Middle frontal gyrus (tissue), 1 donor: Measurements from ENCODE around the gene MRPL20.

Source experiments
- DNase-seq: peaks from one replicate; pipeline ENCODE4 v3.0.0-alpha.2; 2015; ENCODE audit warnings: low spot score; ENCODE audit errors: extremely low spot score

The MRPL20 gene

DNA sequence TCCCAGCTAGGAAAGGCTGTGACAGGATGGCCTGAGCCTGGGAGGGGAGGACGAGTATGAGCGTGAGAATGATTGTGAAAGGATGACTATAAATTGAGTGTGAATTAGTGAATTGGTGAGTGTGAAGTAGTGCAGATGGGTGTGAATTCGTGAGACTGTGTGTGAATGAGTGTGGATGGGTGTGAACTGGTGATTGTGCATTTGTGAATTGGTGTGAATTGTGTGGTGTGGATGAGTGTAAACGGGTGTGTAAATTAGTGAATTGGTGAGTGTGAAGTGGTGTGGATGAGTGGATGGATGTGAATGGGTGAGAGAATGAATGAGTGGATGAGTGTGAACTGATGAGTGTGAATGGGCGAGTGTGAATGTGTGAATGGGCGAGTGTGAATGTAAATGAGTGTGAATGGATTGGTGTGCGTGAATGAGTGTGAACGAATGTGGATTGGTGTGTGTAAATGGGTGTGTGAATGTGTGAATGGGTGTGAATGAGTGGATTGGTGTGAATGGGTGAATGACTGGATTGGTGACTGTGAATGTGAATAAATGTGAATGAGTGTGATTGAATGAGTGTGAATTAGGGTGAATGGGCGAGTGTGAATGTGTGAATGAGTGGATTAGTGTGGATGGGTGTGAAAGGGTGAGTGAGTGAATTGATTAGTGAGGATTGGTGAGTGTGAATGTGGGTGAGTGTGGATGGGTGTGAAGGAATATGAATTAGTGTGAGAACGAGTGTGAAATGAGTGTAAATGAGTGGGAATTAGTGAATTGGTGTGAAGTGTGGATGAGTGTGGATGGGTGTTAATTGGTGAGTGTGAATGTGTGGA, 41.0 kb downstream of the MRPL20 start:
- no peak for DNase-seq

DNA sequence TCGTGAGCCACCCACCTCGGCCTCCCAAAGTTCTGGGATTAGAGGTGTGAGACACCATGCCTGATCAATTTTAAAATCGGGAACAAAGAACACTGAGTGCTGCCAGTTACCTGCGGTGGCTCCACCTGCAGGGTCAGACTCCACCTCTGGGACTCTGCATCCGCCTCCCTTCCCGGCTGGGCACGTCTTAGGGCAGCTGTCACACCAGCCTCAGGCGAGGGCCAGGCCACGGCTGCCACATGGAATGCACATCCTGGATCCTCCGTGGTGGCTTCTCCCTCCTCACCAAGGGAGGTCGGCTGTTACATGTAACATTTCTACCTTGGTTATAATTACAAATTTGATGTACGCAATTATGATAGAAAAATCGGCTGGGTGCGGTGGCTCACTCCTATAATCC, 42.8 kb downstream of the MRPL20 start:
- no peak for DNase-seq

DNA sequence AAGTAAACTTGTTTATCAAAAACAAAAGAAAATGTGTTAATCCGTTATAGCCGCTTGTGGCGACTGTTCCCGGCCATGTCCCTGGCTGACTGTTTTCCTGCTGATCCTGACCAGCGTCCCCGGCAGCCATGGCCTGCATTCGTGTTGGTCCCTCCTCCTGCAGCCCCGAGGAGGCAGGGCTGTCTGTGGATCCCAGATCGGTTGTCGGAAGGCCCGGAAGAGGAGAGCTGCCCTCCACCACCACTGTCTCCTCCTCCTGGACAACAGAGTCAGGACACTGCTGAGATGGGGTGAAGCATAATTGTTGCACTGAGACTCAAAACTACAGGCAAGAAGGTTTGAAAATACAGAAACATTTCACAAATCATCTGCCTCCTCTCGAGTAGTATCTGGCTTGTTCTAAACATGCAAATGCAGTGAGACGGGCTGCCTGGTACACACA, 45.1 kb downstream of the MRPL20 start:
- no peak for DNase-seq

DNA sequence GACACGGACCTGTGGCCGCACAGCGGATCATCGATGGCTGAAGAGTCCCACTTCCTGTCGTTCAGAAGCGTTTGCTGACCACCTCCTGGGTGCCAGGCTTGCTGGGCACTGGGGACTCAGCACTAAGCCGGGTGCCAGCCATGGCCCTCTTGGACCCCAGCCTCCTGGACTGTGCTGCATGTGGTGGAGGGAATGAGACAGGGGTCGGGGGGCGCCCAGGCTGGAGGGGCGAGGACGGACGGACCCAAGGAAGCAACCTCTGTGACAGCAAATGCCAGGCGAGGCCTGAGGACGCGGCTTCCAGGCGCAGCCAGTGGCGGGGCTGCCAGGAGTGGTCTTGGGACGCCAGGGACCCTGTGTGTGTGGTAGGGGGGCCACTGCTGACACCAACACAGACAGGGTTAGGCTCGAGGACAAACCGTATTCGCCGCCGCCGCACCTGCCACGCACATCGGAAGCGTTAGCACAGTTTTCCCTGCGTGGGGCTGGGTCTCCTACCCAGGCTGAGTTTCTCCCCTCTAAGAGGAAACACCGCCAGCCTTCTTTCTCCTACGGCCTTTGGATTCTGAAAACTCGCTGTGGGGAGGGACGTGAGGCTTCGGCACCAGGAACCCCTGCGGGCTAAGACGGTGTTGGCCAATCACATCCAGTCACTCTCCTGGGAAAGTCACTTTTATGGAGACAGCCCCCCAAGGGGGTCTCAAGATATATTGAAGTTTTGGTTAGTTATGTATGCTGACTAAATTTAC, 45.7 kb downstream of the MRPL20 start:
- no peak for DNase-seq

DNA sequence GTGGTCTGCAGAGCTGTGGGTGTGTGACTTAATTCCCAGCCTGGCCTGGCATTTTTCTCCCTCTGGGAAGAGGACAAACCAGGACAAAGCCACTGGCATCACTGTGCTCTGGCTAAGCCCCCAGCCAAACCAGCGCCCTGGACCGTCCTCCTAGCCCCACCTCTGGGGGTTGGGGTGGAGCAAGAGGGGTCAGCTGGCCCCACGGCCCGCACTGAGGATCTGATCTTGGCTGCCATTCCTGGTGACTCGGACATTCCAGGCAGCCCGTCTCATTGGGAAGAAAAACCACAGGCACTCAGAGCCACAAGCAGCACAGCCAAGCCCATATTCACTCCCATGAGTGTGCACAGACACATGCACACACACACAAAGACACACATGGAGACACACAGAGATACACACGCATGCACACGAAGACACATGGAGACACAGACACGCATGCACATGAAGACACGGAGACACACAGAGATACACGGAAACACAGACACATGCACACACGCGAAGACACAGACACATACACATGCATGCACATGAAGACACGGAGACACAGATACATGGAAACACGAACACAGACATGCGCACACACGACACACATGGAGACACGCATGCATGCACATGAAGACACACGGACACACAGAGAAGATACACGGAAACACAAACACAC, 46.5 kb downstream of the MRPL20 start:
- no peak for DNase-seq

DNA sequence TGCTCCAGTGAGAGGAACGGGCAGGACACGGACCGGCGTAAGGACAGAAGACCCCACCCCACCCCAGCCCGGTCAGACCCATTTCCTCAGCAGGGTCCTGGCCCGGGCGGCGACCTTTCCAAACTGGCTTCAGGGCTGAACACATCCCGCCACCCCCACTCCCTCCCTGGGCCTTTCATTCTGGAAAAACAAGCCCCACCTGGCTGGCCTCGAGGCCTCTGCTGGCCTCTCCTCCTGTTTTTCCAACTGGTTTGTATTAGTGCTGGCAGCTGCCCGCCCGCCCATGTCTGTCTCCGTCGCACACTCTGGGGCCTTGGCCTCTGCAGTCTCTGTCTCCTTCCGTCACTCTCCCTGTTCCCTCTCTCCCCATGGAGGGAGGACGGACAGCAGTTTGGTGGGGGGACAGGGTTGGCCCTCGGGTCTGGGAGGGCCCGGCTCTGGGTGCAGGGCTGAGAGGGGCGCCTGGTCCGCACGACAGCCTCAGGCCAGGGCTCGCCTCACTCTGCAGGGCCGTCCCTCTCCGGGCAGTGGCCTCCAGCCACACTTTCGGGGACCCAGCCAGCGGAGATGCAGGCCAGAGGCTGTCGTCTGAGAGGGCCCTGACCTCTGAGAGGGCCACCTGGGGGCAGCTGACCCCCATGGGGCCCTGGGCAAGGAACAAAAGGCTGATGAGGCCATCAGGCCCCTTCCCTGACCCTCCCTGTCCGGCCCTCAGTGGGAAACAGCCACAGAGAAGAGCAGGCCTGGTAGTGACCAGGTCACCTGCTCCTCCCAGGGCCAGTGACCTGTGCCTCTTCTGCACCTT, 47.2 kb downstream of the MRPL20 start:
- DNase-seq, result no peak

DNA sequence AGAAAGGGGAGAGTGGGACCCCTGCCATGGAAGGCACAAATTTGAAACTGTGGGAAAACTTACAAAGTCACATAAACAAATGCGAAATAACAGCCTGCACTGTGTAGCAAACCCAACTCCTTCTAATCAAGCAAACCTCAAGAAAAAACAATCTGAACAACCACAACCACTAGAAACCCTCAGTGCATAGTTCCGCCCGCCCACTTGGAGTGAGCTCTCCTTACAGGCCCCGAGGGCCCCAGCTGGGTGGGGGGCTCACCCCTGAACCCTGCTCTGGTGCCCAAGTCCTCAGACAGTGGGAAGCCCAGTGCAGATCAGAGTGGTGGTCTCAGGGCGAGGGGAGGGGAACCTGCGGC, 47.8 kb downstream of the MRPL20 start:
- no peak for DNase-seq

DNA sequence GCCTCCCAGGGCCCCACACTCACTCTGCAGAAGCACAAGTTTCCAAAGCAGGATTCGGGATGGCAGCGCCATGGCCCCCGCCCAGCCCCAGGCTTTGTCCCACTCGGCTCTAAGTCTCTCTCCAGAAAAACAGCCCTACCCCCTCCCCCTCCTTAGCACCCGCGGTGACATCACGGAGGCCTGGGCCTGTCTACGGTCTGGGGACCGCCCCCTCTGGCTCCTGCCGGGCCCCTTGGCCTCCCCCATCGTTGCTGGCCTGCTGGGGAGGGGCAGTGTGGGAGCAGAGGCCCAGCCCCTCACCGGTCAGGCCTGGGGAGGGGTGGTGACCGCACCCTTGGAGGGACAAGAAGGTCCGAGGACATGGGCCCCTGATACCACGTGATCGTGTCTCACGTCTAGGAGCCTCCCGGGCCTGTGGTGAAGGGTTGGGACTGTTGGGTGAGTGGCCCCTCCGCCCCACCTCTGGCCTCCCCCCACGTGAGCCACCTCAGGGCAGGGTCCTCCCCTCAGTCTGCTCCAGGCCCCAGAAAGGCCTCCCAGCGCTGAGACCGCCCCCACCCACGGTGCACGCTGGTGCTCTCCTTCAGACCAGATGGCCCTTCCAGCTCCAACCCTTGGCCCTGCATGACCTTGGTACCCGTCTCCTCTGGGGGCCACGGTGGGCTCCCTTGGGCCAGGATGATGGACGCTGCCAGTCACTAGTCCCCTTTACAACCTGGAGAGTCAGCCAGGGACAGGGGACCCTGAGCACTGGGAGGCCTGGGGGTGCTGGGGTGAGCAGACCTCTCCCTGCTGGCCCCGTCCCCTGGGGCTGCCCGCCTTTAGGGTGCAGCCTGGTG, 48.4 kb downstream of the MRPL20 start, which contains the start of gene MXRA8:
TSS of gene MXRA8 (minus strand) at position 123 of the 839 bp plus-strand sequence. CDS start at position 72, 51 bp downstream.
- no peak for DNase-seq

DNA sequence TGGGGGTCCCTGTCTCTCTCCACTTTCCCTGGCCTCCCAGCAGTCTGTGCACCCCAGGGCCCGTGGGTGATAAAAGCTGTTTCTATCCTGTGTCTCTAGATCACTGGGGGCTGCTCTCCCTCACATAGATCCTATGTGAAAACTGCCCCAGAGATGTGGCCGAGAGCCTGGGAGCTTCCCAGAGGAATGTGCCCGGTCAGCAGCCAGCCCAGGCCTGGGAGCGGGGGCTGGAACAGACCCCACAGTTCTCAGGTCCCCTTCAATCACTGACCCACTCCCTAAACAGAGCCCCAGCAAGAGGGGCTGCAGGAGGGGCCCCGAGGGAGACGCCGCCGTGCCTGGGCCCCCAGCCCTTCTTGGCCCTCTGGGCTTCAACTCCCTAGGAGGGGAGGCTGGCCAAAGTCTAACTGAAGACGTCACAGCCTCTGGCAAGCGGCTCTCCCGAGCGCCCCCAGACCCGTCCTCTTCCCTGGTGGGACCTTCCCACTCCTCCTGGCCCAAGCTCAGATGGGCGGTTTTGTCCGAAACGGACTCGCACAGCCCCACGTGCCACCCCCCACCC, 49.1 kb downstream of the MRPL20 start:
- DNase-seq, result no peak

DNA sequence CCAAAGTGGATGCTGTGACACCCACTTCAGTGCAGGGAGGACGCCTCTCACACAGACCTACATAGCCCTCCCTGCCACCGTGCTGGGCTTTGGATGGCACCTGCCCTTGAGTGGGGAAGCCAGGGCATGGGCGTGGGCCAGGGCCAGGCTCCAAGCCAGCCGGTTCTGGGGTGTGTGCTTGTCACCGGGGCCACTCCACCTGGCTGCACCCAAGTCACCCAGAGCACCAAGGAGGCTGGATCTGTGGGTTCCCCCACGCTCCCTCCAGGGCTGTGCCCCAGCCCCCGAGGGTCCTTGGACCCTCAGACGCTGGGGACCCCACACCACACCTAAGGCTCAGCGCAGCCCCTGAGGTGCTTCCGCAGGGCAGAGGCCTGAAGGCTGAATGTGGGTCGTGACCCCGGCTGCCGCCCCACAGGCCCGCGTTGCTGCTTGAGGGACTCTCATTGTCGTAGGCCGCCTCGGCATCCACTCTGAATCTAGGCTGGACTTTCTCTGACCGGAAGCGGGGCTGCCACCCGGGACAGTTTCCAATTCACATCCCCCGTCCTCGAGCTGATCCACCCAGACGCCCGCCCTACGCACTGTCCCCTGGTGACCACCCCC, 50.2 kb downstream of the MRPL20 start:
- no peak for DNase-seq

DNA sequence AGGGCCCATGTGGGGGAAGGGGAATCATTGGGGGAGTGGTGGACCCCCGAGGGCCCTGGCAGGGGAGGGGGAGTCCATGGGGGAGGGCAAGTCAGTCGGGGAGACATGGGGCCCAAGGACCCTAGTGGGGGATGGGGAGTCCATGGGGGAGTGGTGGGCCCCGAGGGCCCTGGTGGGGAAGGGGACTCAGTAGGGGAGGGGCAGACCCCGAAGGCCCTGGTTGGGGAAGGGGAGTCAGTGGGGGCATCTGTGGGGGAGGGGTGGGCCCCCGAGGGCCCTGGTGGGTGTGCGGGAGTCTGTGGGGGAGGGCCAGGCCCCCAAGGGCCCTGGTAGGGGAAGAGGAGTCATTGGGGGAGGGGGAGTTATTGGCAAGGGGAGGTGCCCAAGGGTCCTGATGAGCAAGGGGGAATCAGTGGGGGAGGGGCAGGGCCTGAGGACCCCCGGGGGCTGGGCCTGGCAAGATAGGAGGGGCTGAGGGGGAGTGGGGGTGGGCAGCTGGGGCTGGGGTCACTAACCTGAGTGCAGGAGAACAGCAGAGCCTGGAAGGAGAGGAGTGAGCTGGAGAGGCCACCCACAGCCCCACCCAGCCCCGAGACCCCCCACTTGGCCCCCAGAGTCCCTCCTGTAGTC, 50.8 kb downstream of the MRPL20 start:
- DNase-seq, result no peak

DNA sequence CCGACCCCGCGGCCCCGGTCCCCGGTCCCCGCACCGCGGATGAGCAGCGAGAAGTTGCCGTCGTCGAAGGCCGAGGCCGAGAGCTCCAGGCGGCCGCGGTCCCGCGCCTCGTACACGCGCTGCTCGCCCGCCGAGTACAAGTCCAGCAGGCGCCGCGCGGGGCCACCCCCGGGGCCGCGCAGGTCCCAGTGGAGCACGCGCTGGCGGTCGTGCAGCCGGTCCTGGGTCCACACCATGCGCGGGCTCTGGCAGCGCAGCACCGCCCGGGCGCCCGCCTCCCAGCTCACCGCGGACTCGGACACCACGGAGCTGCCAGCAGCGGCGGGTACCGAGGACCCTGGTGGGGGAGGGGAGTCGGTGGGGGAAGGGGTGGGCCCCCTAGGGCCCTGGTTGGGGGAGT, 51.7 kb downstream of the MRPL20 start:
- DNase-seq, result no peak

DNA sequence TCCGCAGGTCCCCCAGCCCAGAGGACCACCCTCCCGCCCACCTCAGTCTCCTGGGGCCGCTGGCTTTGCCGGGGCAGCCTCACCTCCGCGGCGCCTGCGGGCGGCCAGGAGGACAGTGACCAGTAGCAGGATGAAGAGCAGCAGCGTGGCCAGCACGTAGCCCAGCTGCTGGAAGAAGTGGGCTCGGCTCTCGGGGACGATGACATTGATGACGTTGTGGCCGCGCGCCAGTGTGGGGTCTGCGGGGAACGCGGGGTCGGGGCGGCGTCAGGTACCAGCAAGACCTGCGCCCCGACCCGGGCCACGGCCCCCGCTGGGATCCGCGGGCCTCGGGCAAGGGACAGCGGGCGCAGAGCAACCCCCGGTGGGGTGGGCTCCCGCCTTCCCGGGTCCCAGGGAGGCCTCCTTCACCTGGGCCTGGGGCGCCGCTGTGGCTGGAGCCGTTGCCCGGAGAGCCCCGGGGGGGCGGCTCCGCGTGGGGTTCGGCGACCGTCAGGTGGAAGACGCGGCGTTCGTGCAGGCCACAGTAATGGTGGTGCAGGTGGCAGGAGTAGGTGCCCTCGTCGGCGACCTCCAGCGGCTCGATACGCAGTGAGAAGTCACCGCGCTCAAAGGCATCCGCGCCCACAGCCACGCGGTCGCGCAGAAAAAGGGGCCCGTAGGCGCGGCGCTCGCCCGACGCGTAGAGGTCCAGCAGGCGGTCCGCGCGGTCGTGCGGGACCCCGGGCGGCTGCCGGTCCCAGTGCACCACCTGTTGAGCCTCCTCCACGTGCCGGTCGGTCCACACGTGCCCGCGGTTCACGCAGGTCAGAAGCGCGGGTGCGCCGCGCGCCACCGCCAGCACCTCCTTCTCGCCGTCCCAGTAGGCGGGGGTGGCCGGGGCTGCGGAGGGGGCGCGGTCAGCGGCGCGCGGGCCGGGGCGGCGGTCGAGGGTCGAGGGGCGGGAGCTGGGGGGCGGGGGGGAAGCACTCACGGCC, 52.5 kb downstream of the MRPL20 start:
- DNase-seq, result no peak

DNA sequence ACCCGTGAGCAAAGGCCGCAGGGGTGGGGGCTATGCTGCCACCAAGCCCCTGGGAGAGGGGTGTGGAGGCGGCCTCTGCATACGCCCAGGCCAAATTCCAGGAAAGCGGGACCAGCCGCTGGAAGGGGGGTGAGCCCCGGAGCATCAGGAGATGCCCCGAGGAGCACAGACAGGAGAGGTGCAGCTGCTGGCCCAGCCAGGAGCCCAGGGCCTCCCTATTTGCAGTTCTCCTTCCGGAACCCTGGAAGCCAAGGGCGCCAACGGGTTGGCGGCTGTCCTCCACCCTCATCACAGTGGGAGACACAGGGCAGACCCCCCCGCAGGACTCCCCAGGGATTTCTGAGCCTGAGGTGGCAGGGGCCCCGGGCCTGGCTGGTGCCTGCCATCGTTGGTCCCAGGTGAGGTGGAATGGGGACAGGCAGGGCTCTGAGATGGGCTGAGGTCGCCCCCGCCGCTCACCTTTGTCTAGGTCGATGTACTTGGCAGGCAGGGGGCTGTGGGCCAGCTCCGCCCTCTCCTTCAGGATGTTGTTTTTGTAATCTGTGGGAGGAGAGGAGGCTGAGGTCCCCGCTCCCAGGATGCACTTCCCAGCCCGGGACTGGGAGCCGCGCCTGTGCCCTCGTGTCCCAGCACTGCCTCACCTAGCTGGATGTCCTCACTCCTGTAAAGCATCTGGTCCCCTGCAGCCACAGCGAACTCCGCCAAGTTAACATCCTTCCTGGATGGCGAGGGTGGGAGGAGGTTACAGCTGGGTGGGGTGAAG, 53.5 kb downstream of the MRPL20 start:
- no peak for DNase-seq

DNA sequence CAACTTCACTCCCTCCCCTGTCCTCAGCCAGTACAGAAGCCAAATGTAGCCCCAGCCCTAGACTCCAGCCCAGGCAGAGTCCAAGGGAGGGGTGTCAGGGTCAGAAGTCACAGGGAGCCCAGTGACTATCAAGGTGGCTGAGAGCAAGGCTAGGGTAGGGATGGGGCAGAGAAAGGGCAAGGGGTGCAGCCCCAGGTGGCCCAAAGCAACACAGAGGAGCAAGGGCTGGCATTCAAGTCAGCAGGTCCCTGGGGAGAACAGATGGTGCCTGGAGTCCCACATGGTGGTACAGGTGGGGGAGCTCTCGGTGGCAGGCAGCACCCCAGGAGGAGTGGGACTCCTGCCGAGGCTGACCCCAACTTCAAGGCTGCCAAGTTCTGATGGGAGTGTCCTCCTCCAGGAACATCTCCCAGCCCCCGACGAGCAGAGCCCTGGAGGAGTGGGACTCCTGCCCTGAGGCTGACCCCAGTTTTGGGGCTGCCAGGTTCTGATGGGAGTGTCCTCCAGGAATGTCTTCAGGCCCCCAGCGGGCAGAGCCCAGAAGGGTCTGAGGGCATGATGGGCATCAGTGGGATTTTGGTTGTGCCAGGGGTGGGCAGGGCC, 54.2 kb downstream of the MRPL20 start:
- no peak for DNase-seq
